Amniotic epithelial cell (primary cell): ENCODE measurements around the gene RUNX1.

Experiments
- DNase-seq: peaks from one replicate; pipeline ENCODE4 v3.0.0-alpha.2; 2010; ENCODE audit warnings: low read depth

The RUNX1 gene

GRCh38 chr21:34897828-34898227, 151.3 kb downstream of the RUNX1 start:
- no peak for DNase-seq

GRCh38 chr21:34894401-34894800, 154.7 kb downstream of the RUNX1 start:
- no peak for DNase-seq

- peak; percentile 39 for DNase-seq
Observed at GRCh38 chr21:34892209-34892608, 156.9 kb downstream of the RUNX1 start.

- no peak for DNase-seq
Observed at GRCh38 chr21:34891613-34891943, 157.5 kb downstream of the RUNX1 start.

GRCh38 chr21:34890724-34891612, 158.1 kb downstream of the RUNX1 start:
- peak; percentile 39 for DNase-seq

- DNase-seq, result no peak
Observed at GRCh38 chr21:34890470-34890723, 158.7 kb downstream of the RUNX1 start.

- peak; percentile 62 for DNase-seq
Observed at GRCh38 chr21:34889676-34890469, 159.2 kb downstream of the RUNX1 start.

GRCh38 chr21:34889320-34889675, 159.8 kb downstream of the RUNX1 start:
- DNase-seq, result peak; percentile 71

GRCh38 chr21:34888569-34889319, 160.4 kb downstream of the RUNX1 start:
- DNase-seq, result peak; percentile 95

- DNase-seq, result peak; percentile 93
Observed at GRCh38 chr21:34887725-34888568, 161.2 kb downstream of the RUNX1 start.

- DNase-seq, result no peak
Observed at GRCh38 chr21:34887105-34887442, 162.0 kb downstream of the RUNX1 start.

- peak; percentile 40 for DNase-seq
Observed at GRCh38 chr21:34886240-34887104, 162.6 kb downstream of the RUNX1 start.

- peak; percentile 38 for DNase-seq
Observed at GRCh38 chr21:34885626-34886239, 163.4 kb downstream of the RUNX1 start.

GRCh38 chr21:34885125-34885524, 164.0 kb downstream of the RUNX1 start:
- DNase-seq, result no peak

- no peak for DNase-seq
Observed at GRCh38 chr21:34884346-34884929, 164.7 kb downstream of the RUNX1 start.

- no peak for DNase-seq
Observed at GRCh38 chr21:34883491-34884271, 165.4 kb downstream of the RUNX1 start.

- DNase-seq, result no peak
Observed at GRCh38 chr21:34882719-34883131, 166.4 kb downstream of the RUNX1 start.

- DNase-seq, result peak; percentile 71
Observed at GRCh38 chr21:34881839-34882371, 167.2 kb downstream of the RUNX1 start.

- DNase-seq, result peak; percentile 82
Observed at GRCh38 chr21:34881421-34881820, 167.7 kb downstream of the RUNX1 start.
